Measurements from ENCODE around the gene NINJ1.

The NINJ1 gene

GRCh38 chr9:93131599-93132286 lies 2.3 kb downstream of the NINJ1 start:
- no peak for TF ChIP-seq CTCF (IDR thresholded peaks at IDR 0.05; ENCODE audit: insufficient read depth, missing control alignments)
- DNase-seq (ENCODE audit: insufficient read length, low spot score) (no peak), FAIRE-seq (no peak)

GRCh38 chr9:93130861-93131481 lies 3.1 kb downstream of the NINJ1 start:
- no peak for TF ChIP-seq CTCF (IDR thresholded peaks at IDR 0.05; ENCODE audit: insufficient read depth, missing control alignments)
- DNase-seq (ENCODE audit: insufficient read length, low spot score) (no peak), FAIRE-seq (no peak)

- FAIRE-seq: no peak
- no peak for DNase-seq (ENCODE audit: insufficient read length, low spot score)
- no peak for TF ChIP-seq CTCF (IDR thresholded peaks at IDR 0.05; ENCODE audit: insufficient read depth, missing control alignments)
These were observed 4.2 kb downstream of the NINJ1 start for GRCh38 chr9:93129691-93130500.

GRCh38 chr9:93129286-93129685 lies 4.8 kb downstream of the NINJ1 start:
- no peak for TF ChIP-seq CTCF (IDR thresholded peaks at IDR 0.05; ENCODE audit: insufficient read depth, missing control alignments)
- DNase-seq (ENCODE audit: insufficient read length, low spot score) (no peak), FAIRE-seq (no peak)

GRCh38 chr9:93128715-93129224 lies 5.3 kb downstream of the NINJ1 start:
- FAIRE-seq: no peak
- no peak for TF ChIP-seq CTCF (IDR thresholded peaks at IDR 0.05; ENCODE audit: insufficient read depth, missing control alignments)
- no peak for DNase-seq (ENCODE audit: insufficient read length, low spot score)

- TF ChIP-seq CTCF (IDR thresholded peaks at IDR 0.05; ENCODE audit: insufficient read depth, missing control alignments): no peak
- DNase-seq (ENCODE audit: insufficient read length, low spot score): no peak
- no peak for FAIRE-seq
These were observed 5.9 kb downstream of the NINJ1 start for GRCh38 chr9:93128011-93128714.

Measured in D721Med (cell line).